Sigmoid colon (tissue), 7 donors: ENCODE results near the gene PHF13. TPM values are rescaled to one million over a fixed set of nuclear protein-coding genes. Genes with fewer than 3 reads are reported as not detected.

Source experiments
- DNase-seq: peaks from one replicate; pipeline ENCODE4 v3.0.0-alpha.2; 2019
- H3K27ac ChIP-seq, 4 donors: fragments of 200-600 bp; sonication (generic); one replicate each; pipeline ENCODE4 v1.5.1; 2016 to 2019; ENCODE audit warnings: mild to moderate bottlenecking in 1 of 4
- H3K27me3 ChIP-seq, 3 donors: fragments of 200-600 bp; sonication (generic); one replicate each; pipeline ENCODE4 v1.5.1; 2019; ENCODE audit warnings: mild to moderate bottlenecking in 1 of 3
- H3K36me3 ChIP-seq, 4 donors: fragments of 200-600 bp; sonication (generic); one replicate each; pipeline ENCODE4 v1.5.1; 2016 to 2019
- H3K4me1 ChIP-seq, 4 donors: fragments of 200-600 bp; sonication (generic); one replicate each; pipeline ENCODE4 v1.5.1; 2017 to 2019
- H3K4me3 ChIP-seq, 4 donors: fragments of 200-600 bp; sonication (generic); one replicate each; pipeline ENCODE4 v1.5.1; 2017 to 2019; ENCODE audit warnings: mild to moderate bottlenecking in 2 of 4, moderate library complexity in 1 of 4
- H3K9me3 ChIP-seq, 4 donors: fragments of 200-600 bp in 3 of 4; sonication (generic) in 3 of 4; one replicate each; pipeline versions ENCODE4 v1.5.1 to v1.6.1; 2013 to 2019
- CTCF ChIP-seq, 4 experiments: fragments of 450-650 bp in 3 of 4; fragments of 200-600 bp in 1 of 4; IDR thresholded peaks; one replicate each; pipeline ENCODE4 v1.5.1; 2016 to 2019; ENCODE audit warnings: antibody characterized with exemption in 4 of 4, mild to moderate bottlenecking in 3 of 4, moderate library complexity in 2 of 4
- EP300 ChIP-seq, 4 donors: sonication (generic); formaldehyde crosslinking; IDR thresholded peaks; one replicate each; pipeline ENCODE4 v1.6.1; 2017; ENCODE audit warnings: antibody characterized with exemption in 4 of 4
- POLR2A ChIP-seq, 2 donors: fragments of 450-650 bp; IDR thresholded peaks; one replicate each; pipeline ENCODE4 v1.6.1; 2016; ENCODE audit warnings: antibody characterized with exemption in 2 of 2, mild to moderate bottlenecking in 2 of 2, moderate library complexity in 2 of 2
- POLR2AphosphoS5 ChIP-seq, 4 donors: sonication (generic); formaldehyde crosslinking; IDR thresholded peaks; one replicate each; pipeline ENCODE4 v1.6.1; 2017; ENCODE audit warnings: antibody characterized with exemption in 4 of 4
- WGBS, 2 donors: extraction: QIAGEN DNeasy Blood & Tissue Kit; methylation state at CpG; one replicate each; pipeline ENCODE4 v1.1.7; 2013; 5-methylcytosine and 5-hydroxymethylcytosine counted together
- intact Hi-C: fragments of 100-400 bp; cut with DNase I; formaldehyde crosslinking; loops from one replicate; pipeline ENCODE4 v1.15.1; 2023
- polyA plus RNA-seq, 3 donors: library from polyadenylated mRNA; stranded (reverse); fragments of 200-250 nt; gene quantifications; one replicate each; pipeline ENCODE4 v1.2.3, GENCODE V29; 2013
- total RNA-seq, 4 donors: library from RNA; depleted of rRNA; stranded (reverse); fragments of >200 nt; gene quantifications; one replicate each; pipeline ENCODE4 v1.1.0, GENCODE V29; 2016
- donor health status: healthy with polysubstance abuse.
- donor health status: Bipolar disorder and iron deficiency.
- donor health status: healthy.

The PHF13 gene
- total and polyA plus RNA-seq, 7 donors = 3.9 to 19.4 (median 12.5) TPM

DNA sequence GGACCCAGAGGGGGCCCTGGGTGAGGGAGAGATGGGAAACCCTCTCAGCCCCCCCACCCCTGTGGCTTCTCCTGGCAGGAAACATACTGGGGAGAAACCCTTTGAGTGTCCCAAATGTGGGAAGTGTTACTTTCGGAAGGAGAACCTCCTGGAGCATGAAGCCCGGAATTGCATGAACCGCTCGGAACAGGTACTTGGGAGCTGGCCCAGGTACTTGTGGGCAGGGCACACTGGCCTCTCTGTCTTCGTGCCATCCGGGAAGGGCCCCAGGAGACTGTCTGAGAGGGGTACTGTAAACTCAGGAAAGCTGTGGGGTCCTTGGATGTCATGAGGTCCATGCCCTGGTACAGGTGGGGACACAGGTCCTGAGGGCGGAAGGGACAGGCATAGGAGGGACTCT lies 27.7 kb upstream of the PHF13 start:
- Histone ChIP-seq H3K9me3 (no peaks in the 10 kb centered on the region), H3K27me3 (no peaks in the 10 kb centered on the region), H3K36me3 (peaks cover 12 to 33% (median 25%) of the 10 kb centered on the region in 4 donors), H3K27ac (peak overlapping the region in 3 of 4 donors; percentile 59 to 62 (median 62)), H3K4me1 (peaks cover 0 to 52% (median 48%) of the 10 kb centered on the region in 4 donors), H3K4me3 (no peak overlapping the region)
- TF ChIP-seq POLR2A (IDR thresholded peaks at IDR 0.05) (no peak), POLR2AphosphoS5 (IDR thresholded peaks at IDR 0.05) (no peak), CTCF (IDR thresholded peaks at IDR 0.05) (no peak), EP300 (IDR thresholded peaks at IDR 0.05) (no peak)
- no peak for DNase-seq
- intact Hi-C loops = no loop called here
- 95% methylated on average over 7 of the region's 7 CpGs for WGBS, 2 donors

- no peak for TF ChIP-seq CTCF (IDR thresholded peaks at IDR 0.05)
- TF ChIP-seq POLR2A (IDR thresholded peaks at IDR 0.05) = no peak
- TF ChIP-seq POLR2AphosphoS5 (IDR thresholded peaks at IDR 0.05) = no peak
- no peak for TF ChIP-seq EP300 (IDR thresholded peaks at IDR 0.05)
- H3K9me3 ChIP-seq = no peaks in the 10 kb centered on the region
- H3K36me3 ChIP-seq = peaks cover 12 to 38% (median 28%) of the 10 kb centered on the region in 4 donors
- intact Hi-C loops = no loop called here
- H3K4me1 ChIP-seq = peaks cover 0 to 48% (median 44%) of the 10 kb centered on the region in 4 donors
- peak; percentile 78 for DNase-seq
- WGBS, 2 donors = 91 to 92% methylated on average over 11 of the region's 11 CpGs
- H3K4me3 ChIP-seq = no peak overlapping the region
- H3K27ac ChIP-seq = peak overlapping the region; percentile 48 to 62 (median 60)
- H3K27me3 ChIP-seq = no peaks in the 10 kb centered on the region
Observed at GRCh38 chr1:6586404-6586816, 27.1 kb upstream of the PHF13 start.

- WGBS, 2 donors = 53 to 68% methylated on average over 13 of the region's 13 CpGs
- Histone ChIP-seq H3K36me3 (peaks cover 16 to 48% (median 38%) of the 10 kb centered on the region in 4 donors), H3K9me3 (no peaks in the 10 kb centered on the region), H3K4me3 (no peak overlapping the region), H3K27me3 (no peaks in the 10 kb centered on the region), H3K4me1 (peaks cover 0 to 49% (median 46%) of the 10 kb centered on the region in 4 donors), H3K27ac (peak overlapping the region; percentile 48 to 62 (median 60))
- no peak for DNase-seq
- TF ChIP-seq EP300 (IDR thresholded peaks at IDR 0.05) = no peak
- no peak for TF ChIP-seq POLR2AphosphoS5 (IDR thresholded peaks at IDR 0.05)
- TF ChIP-seq POLR2A (IDR thresholded peaks at IDR 0.05) = no peak
- no peak for TF ChIP-seq CTCF (IDR thresholded peaks at IDR 0.05)
- intact Hi-C loops = no loop called here
Observed at GRCh38 chr1:6587261-6588005, 26.1 kb upstream of the PHF13 start.

DNA sequence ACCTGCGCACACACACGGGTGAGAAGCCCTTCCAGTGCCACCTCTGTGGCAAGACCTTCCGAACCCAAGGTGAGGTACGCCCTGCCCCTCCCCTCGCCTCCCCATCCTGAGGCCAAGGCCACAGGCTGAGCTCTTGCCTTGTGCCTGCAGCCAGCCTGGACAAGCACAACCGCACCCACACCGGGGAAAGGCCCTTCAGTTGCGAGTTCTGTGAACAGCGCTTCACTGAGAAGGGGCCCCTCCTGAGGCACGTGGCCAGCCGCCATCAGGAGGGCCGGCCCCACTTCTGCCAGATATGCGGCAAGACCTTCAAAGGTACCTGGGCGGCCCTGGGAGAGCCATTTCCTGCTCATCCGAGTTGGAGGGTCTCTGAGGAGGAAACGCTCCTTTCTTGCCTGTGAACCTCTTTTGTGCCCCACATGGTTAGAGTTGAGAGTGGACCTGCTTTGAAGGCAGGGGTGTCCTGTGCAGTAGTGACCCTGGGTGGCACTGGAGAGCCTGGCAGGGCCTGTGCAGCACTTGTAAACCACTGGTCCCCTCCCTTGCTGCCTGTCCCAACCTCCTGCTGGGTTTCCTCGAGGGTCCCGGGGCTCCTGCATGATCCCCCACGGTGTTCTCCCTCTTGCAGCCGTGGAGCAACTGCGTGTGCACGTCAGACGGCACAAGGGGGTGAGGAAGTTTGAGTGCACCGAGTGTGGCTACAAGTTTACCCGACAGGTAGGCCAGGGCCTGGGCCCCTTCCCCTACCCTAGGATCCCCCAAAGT lies 25.2 kb upstream of the PHF13 start:
- Histone ChIP-seq H3K4me3 (no peak overlapping the region), H3K4me1 (peaks cover 0 to 53% (median 47%) of the 10 kb centered on the region in 4 donors), H3K36me3 (peaks cover 24 to 57% (median 46%) of the 10 kb centered on the region in 4 donors), H3K27ac (peak overlapping the region in 3 of 4 donors; percentile 59 to 62 (median 62)), H3K27me3 (no peaks in the 10 kb centered on the region), H3K9me3 (no peaks in the 10 kb centered on the region)
- DNase-seq = no peak
- intact Hi-C loops = no loop called here
- WGBS, 2 donors = 75 to 82% methylated on average over 25 of the region's 25 CpGs
- TF ChIP-seq EP300 (IDR thresholded peaks at IDR 0.05) = no peak
- TF ChIP-seq CTCF (IDR thresholded peaks at IDR 0.05) = no peak
- no peak for TF ChIP-seq POLR2A (IDR thresholded peaks at IDR 0.05)
- no peak for TF ChIP-seq POLR2AphosphoS5 (IDR thresholded peaks at IDR 0.05)
